Esophagus squamous epithelium (tissue), 5 donors: ENCODE measurements around the gene CCDC136. TPM values are rescaled to one million over a fixed set of nuclear protein-coding genes. Genes with fewer than 3 reads are reported as not detected.

Source experiments
- DNase-seq: peaks from one replicate; lab custom pipeline; 2025; lab: John Stamatoyannopoulos, UW
- H3K27ac ChIP-seq, 4 donors: fragments of 200-600 bp; sonication (generic); one replicate each; pipeline ENCODE4 v1.5.1; 2016 to 2019; ENCODE audit warnings: mild to moderate bottlenecking in 1 of 4
- H3K27me3 ChIP-seq, 4 donors: fragments of 200-600 bp; sonication (generic); 1 replicate in 3 of 4; 2 replicates in 1 of 4; pipeline versions ENCODE4 v1.5.1 to v1.6.0; 2017 to 2021; ENCODE audit warnings: antibody characterized with exemption in 1 of 4
- H3K36me3 ChIP-seq, 3 donors: fragments of 200-600 bp; sonication (generic); one replicate each; pipeline ENCODE4 v1.5.1; 2016 to 2019
- H3K4me1 ChIP-seq, 3 donors: fragments of 200-600 bp; sonication (generic); one replicate each; pipeline ENCODE4 v1.5.1; 2017 to 2019
- H3K4me3 ChIP-seq, 4 donors: fragments of 200-600 bp; sonication (generic); 1 replicate in 3 of 4; 2 replicates in 1 of 4; pipeline ENCODE4 v1.5.1; 2016 to 2019; ENCODE audit warnings: mild to moderate bottlenecking in 2 of 4, moderate library complexity in 1 of 4
- H3K9me3 ChIP-seq, 3 donors: fragments of 200-600 bp; sonication (generic); one replicate each; pipeline ENCODE4 v1.5.1; 2016 to 2019
- POLR2A ChIP-seq, 4 donors: fragments of 450-650 bp; IDR thresholded peaks; one replicate each; pipeline ENCODE4 v1.6.1; 2017; ENCODE audit warnings: antibody characterized with exemption in 4 of 4, mild to moderate bottlenecking in 4 of 4, moderate library complexity in 3 of 4
- WGBS, 2 donors: methylation state at CpG; one replicate each; pipeline ENCODE4 v1.1.5; 2018; 5-methylcytosine and 5-hydroxymethylcytosine counted together
- intact Hi-C: fragments of 100-400 bp; cut with DNase I; formaldehyde crosslinking; loops from one replicate; pipeline ENCODE4 v1.15.0; 2022
- total RNA-seq, 4 donors: library from RNA; depleted of rRNA; stranded (reverse); fragments of >200 nt; gene quantifications; one replicate each; pipeline ENCODE4 v1.1.0, GENCODE V29; 2016
- TF ChIP-seq, protein P1 (sequence below), 6 experiments: fragments of 450-650 bp in 4 of 6; fragments of 200-600 bp in 2 of 6; sonication (generic) in 2 of 6; IDR thresholded peaks; one replicate each; pipeline ENCODE4 v1.5.1; 2016 to 2019; ENCODE audit warnings: antibody characterized with exemption in 6 of 6, mild to moderate bottlenecking in 4 of 6, moderate library complexity in 4 of 6
- donor health status: DM: yes; HTN: yes; CAD: no.

Gene CCDC136
- total RNA-seq, 4 donors from 2014 or later: 0.09 to 5.1 (median 2.2) TPM

DNA sequence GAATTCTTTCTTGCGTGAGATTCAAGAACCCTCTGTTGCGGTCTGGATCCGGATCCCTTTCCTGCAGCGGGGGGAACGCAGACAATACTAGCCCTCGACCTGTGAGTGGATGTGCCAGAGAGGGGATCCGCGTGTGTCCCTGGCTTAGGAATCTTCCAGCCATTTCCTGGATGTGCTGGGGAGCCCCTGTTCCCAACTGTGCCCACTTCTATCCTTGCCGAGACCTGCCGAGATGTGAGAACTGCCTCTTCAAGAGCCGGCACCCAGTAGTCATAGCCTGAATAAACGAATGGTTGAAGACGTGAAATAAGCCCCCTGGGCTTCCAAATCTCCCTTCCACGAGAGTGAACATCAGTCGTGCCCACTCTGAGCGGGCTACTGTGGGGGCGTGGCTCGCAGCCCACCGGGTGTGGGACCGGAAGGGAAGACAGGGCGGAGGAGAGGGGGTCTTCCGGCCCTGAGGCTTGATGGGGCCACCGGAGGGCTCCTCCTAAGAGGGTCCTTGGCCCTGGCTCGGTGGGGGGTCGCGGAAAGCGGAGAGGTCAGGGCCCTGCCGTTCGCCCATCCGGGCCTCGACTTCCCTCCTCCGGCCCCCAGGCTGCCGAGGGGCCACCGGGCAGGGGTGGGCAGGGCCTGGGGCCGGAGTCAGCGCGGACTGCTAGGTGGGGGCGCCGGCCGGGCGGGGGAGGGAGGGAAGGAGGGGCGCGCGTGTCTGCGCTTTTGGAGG lies 1.3 kb upstream of the CCDC136 start:
- Histone ChIP-seq H3K4me1 (peaks cover 9 to 34% (median 9%) of the 10 kb centered on the region in 3 donors), H3K9me3 (no peaks in the 10 kb centered on the region), H3K36me3 (no peaks in the 10 kb centered on the region), H3K27me3 (peaks cover 0 to 27% (median 2%) of the 10 kb centered on the region in 4 donors), H3K4me3 (peak overlapping the region; percentile 61 to 90 (median 76)), H3K27ac (peak overlapping the region; percentile 35 to 71 (median 66))
- WGBS, 2 donors: 32 to 42% methylated on average over 11 to 12 of the region's 45 CpGs
- TF ChIP-seq, protein P1, sequence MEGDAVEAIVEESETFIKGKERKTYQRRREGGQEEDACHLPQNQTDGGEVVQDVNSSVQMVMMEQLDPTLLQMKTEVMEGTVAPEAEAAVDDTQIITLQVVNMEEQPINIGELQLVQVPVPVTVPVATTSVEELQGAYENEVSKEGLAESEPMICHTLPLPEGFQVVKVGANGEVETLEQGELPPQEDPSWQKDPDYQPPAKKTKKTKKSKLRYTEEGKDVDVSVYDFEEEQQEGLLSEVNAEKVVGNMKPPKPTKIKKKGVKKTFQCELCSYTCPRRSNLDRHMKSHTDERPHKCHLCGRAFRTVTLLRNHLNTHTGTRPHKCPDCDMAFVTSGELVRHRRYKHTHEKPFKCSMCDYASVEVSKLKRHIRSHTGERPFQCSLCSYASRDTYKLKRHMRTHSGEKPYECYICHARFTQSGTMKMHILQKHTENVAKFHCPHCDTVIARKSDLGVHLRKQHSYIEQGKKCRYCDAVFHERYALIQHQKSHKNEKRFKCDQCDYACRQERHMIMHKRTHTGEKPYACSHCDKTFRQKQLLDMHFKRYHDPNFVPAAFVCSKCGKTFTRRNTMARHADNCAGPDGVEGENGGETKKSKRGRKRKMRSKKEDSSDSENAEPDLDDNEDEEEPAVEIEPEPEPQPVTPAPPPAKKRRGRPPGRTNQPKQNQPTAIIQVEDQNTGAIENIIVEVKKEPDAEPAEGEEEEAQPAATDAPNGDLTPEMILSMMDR (IDR thresholded peaks at IDR 0.05): no peak
- TF ChIP-seq POLR2A (IDR thresholded peaks at IDR 0.05): no peak
- DNase-seq: no peak
- intact Hi-C loops: no loop called here

DNA sequence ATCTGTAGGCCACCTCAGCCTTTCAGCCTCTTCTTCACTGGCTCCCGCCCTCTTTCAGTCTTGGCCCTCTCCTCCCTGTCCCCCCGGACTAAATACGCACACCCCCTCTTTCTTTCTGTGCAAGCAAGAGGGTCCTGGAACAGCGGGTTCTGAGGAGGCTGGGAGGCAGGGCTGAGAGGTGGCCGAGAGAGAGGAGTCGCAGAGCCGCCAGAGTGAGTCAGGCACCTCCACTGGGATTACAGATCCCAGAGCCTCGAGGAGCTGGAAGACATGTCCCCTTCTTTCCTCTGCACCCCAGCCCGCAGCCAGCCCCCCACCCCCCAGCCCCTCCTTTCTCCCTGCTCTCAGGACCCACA lies 182 bp downstream of the CCDC136 start:
- intact Hi-C loops: no loop called here
- Histone ChIP-seq H3K27ac (peak overlapping the region in 2 of 4 donors; percentile 58 to 65), H3K27me3 (peaks cover 0 to 27% (median 2%) of the 10 kb centered on the region in 4 donors), H3K4me3 (peak overlapping the region; percentile 61 to 90 (median 76)), H3K4me1 (peaks cover 9 to 34% (median 9%) of the 10 kb centered on the region in 3 donors), H3K9me3 (no peaks in the 10 kb centered on the region), H3K36me3 (no peaks in the 10 kb centered on the region)
- TF ChIP-seq POLR2A (IDR thresholded peaks at IDR 0.05): no peak
- TF ChIP-seq, protein P1 (IDR thresholded peaks at IDR 0.05): no peak
- no peak for DNase-seq
- WGBS, 2 donors: 0 to 30% methylated on average over 5 to 7 of the region's 9 CpGs

DNA sequence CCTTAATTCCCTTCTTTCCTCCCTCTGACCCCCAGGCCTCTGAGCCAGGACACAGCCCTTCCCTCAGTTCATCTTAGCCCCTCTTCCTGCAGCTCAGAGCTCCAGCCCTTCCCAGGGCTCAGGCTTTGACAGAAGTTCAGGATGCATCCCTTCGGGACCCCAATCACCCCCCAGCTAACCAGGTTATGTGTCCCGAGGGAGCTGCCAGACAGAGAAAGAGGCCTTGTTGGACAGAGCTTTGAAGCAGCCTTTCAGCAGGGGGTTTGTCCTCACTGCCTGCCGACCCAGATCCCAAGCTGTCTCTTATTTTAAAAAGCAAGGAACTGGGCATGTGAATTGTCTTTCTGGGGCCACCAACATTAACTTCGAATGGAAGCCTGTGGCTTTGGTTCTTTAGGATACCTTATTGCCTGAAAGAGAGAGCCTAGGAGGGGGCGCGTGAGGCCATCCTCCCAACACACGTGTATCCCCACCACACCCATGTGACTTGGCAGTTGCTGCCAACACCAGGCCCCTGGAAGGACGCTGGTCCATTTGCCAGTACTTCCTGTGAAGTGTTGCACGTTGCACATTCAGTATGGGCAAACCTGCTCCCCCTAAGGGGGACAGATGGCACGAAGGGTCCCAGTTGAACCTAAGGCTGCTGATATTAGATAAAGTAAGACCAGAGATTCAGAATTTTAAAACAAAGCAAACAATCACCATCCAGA lies 858 bp downstream of the CCDC136 start:
- peaks cover 0 to 27% (median 2%) of the 10 kb centered on the region in 4 donors for H3K27me3 ChIP-seq
- no peak for TF ChIP-seq POLR2A (IDR thresholded peaks at IDR 0.05)
- TF ChIP-seq, protein P1 (IDR thresholded peaks at IDR 0.05): no peak
- intact Hi-C loops: no loop called here
- peak overlapping the region in 1 of 4 donors; percentile 90 for H3K4me3 ChIP-seq
- no peaks in the 10 kb centered on the region for H3K36me3 ChIP-seq
- peaks cover 9 to 34% (median 9%) of the 10 kb centered on the region in 3 donors for H3K4me1 ChIP-seq
- no peak for DNase-seq
- WGBS, 2 donors: 64 to 70% methylated on average over 6 of the region's 10 CpGs
- no peak overlapping the region for H3K27ac ChIP-seq
- no peaks in the 10 kb centered on the region for H3K9me3 ChIP-seq

DNA sequence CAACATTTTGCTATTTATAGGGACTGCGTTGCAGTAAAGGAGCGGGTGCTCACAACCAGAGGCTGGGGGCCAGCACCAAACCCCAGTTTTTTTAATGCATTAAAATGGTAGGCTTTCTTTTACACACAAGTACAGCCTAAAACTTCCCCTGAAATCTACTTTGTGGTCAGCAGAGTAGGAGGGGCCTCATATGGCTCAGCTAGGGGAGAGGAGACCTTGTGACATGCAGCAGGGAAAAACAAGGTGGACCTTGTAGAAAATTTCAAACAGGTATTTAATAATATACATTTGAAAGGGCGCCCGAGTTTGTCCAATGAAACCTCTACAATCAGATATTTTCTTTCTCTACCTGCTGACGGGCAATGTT lies 1.4 kb downstream of the CCDC136 start:
- intact Hi-C loops: no loop called here
- H3K9me3 ChIP-seq: no peaks in the 10 kb centered on the region
- H3K4me1 ChIP-seq: peaks cover 9 to 34% (median 9%) of the 10 kb centered on the region in 3 donors
- DNase-seq: no peak
- peaks cover 0 to 27% (median 2%) of the 10 kb centered on the region in 4 donors for H3K27me3 ChIP-seq
- H3K36me3 ChIP-seq: no peaks in the 10 kb centered on the region
- WGBS, 2 donors: 94 to 99% methylated on average over 5 of the region's 5 CpGs
- H3K27ac ChIP-seq: no peak overlapping the region
- TF ChIP-seq, protein P1 (IDR thresholded peaks at IDR 0.05): no peak
- no peak for TF ChIP-seq POLR2A (IDR thresholded peaks at IDR 0.05)
- H3K4me3 ChIP-seq: no peak overlapping the region

DNA sequence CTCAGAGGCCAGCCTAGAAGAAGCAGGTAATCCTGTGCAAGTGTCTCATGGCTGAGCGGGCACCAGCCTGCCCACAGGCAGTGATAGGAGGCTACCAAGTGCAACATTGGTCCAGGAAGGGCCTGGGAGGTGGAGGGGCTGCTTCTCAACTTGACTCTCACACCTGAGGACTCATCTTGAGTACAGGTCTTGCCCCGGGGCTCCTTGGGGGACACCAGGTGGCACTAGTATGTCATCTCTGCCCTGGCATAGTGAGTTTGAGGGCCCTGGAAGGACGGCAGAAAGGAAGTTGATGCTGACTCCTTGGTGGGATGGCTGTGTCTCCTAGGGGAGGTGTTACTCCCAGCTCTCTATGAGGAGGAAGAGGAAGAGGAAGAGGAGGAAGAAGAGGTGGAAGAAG lies 2.3 kb downstream of the CCDC136 start:
- Histone ChIP-seq H3K36me3 (no peaks in the 10 kb centered on the region), H3K27me3 (peaks cover 0 to 27% (median 2%) of the 10 kb centered on the region in 4 donors), H3K4me3 (no peak overlapping the region), H3K9me3 (no peaks in the 10 kb centered on the region), H3K4me1 (peaks cover 9 to 34% (median 9%) of the 10 kb centered on the region in 3 donors), H3K27ac (no peak overlapping the region)
- no peak for DNase-seq
- intact Hi-C loops: no loop called here
- no peak for TF ChIP-seq POLR2A (IDR thresholded peaks at IDR 0.05)
- TF ChIP-seq, protein P1 (IDR thresholded peaks at IDR 0.05): no peak
- 29 to 69% methylated on average over 2 of the region's 3 CpGs for WGBS, 2 donors
